IMR-90 (cell line): ENCODE data around the gene UNC5A. TPM values are rescaled to one million over a fixed set of nuclear protein-coding genes. Genes with fewer than 3 reads are reported as not detected.

Experiments
- CTCF ChIP-seq: conservative IDR thresholded peaks from 2 replicates; pipeline ENCODE4 v1.5.1; 2012; ENCODE audit warnings: mild to moderate bottlenecking, low read depth, low read length, improper control_type of control experiment
- MXI1 ChIP-seq: IDR thresholded peaks from 2 replicates; pipeline ENCODE4 v1.6.1; 2012; ENCODE audit warnings: low read depth, mild to moderate bottlenecking, low read length, moderate library complexity, borderline replicate concordance
- polyA plus RNA-seq, 3 experiments: library from polyadenylated mRNA; depleted of rRNA; stranded (reverse); fragments of >200 nt; gene quantifications; 2 replicates each; pipeline ENCODE4 v1.2.3, GENCODE V29; 2012; ENCODE audit warnings: low replicate concordance in 1 of 3
- total RNA-seq: library from RNA; depleted of rRNA; stranded (reverse); fragments of >200 nt; gene quantifications from 2 replicates; pipeline ENCODE4 v1.2.3, GENCODE V29; 2012

Gene UNC5A
- total and polyA plus RNA-seq, 2 of the 4 experiments (the other 2 are of a cell fraction): not detected

GRCh38 chr5:176812269-176813259, 2.2 kb downstream of the UNC5A start (continued):
- TF ChIP-seq CTCF (peak; percentile 48), MXI1 (no peak)
